ENCODE data around the gene ZNF701. TPM values are rescaled to one million over a fixed set of nuclear protein-coding genes. Genes with fewer than 3 reads are reported as not detected.
"Not testable (repeated sequence)": the region's sequence is repeated elsewhere in the genome, so short reads cannot be mapped to it uniquely, and the experiment has no call there.

The ZNF701 gene
- 9.7 TPM for polyA plus RNA-seq (2012; ENCODE audit: missing spikeins)

DNA sequence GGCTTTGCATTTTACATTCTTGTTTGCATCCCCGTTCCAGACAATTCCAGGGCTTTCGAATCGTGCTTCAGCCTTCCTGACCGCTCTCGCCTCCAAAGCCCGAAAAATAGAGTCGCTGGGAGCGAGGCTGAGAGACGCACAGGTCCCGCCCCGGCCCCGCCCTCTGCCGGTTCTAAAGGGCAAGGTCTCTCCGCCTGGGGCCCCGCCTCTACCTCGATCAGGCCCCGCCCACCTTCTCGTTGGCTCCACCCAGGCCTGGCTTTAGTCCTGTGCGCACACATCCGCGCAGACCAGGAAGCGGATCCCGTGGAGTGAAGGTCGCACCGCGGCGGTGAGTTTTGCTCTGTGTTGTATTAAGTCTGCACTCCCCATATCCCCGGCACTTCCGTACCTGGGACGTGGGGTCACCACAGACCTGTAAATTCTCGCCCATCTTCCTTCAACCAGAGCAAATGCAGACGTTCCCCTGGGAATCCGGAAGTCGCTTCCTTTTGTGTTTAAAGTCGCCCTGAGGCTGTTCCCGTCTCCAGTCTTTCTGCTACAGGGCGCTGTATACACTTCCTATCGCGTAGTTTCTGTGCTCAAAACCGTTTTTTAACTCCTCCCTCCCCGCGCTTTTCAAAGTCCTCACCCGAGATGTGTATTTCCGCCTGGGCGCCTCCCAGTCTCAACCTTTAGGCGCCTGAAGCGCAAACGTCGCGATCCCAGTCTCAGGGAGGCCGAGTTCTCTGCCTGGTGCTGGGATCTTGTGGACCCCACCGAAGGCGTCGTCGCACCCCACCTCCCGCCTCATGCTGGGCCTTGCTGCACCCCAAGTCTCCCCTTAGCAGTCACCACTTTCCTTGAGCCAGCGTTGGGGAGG lies at the start of gene ZNF701:
Gene ZNF701 (plus strand): TSS at position 288 of the 862 bp plus-strand sequence. CDS start 3,861 bp downstream, outside the sequence.
- no peak for FAIRE-seq
- peak; percentile 87 for TF ChIP-seq POLR2AphosphoS5 (IDR thresholded peaks at IDR 0.05; ENCODE audit: low read depth, low read length)
- peak; percentile 86 for TF ChIP-seq POLR2A (IDR thresholded peaks at IDR 0.05; ENCODE audit: low read depth, low read length)
- 0 out of 2 replicates have a peak, but pooled peaks have one; percentile 9 for TF ChIP-seq TAF1 (IDR thresholded peaks at IDR 0.05; ENCODE audit: borderline replicate concordance, low read depth, low read length)
- peak; percentile 72 for DNase-seq (ENCODE audit: insufficient read length)

GRCh38 chr19:52522551-52522950 lies 47.5 kb upstream of the ZNF701 start:
- no peak for TF ChIP-seq POLR2A (IDR thresholded peaks at IDR 0.05; ENCODE audit: low read depth, low read length)
- DNase-seq (ENCODE audit: insufficient read length) (no peak), FAIRE-seq (no peak)

DNA sequence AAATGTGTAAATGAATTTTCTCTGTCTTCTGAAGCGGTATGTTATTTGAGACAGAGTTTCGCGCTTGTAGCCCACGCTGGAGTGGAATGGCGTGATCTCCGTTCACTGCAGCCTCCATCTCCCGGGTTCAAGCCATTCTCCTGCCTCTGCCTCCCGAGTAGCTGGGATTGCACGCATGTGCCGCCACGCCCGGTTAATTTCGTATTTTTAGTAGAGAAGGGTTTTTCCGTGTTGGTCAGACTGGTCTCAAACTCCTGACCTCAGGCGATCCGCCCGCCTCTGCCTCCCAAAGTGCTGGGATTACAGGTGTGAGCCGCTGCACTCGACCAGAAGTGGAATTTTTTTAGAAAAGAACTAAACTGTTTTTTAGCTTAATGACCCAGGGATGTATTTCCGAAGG lies 46.0 kb upstream of the ZNF701 start:
- TF ChIP-seq POLR2A (IDR thresholded peaks at IDR 0.05; ENCODE audit: low read depth, low read length) (no peak), TAF1 (IDR thresholded peaks at IDR 0.05; ENCODE audit: borderline replicate concordance, low read depth, low read length) (no peak), POLR2AphosphoS5 (IDR thresholded peaks at IDR 0.05; ENCODE audit: low read depth, low read length) (no peak)
- FAIRE-seq (no peak), DNase-seq (ENCODE audit: insufficient read length) (no peak)

GRCh38 chr19:52527134-52527955 lies 42.7 kb upstream of the ZNF701 start, which contains the start of gene ZNF808:
Gene ZNF808 (plus strand): TSS chr19:52527668. CDS start chr19:52543285, 15,617 bp downstream.
- FAIRE-seq (peak; percentile 96), DNase-seq (ENCODE audit: insufficient read length) (peak; percentile 85)
- TF ChIP-seq TAF1 (IDR thresholded peaks at IDR 0.05; ENCODE audit: borderline replicate concordance, low read depth, low read length) (no peak), POLR2AphosphoS5 (IDR thresholded peaks at IDR 0.05; ENCODE audit: low read depth, low read length) (peak; percentile 80), POLR2A (IDR thresholded peaks at IDR 0.05; ENCODE audit: low read depth, low read length) (peak; percentile 65; the same call in 1 of the 2 replicates)

- DNase-seq (ENCODE audit: insufficient read length) (no peak), FAIRE-seq (no peak)
- TF ChIP-seq POLR2AphosphoS5 (IDR thresholded peaks at IDR 0.05; ENCODE audit: low read depth, low read length), result no peak
- no peak for TF ChIP-seq TAF1 (IDR thresholded peaks at IDR 0.05; ENCODE audit: borderline replicate concordance, low read depth, low read length)
- no peak for TF ChIP-seq POLR2A (IDR thresholded peaks at IDR 0.05; ENCODE audit: low read depth, low read length)
Measured at GRCh38 chr19:52527956-52528351, 42.1 kb upstream of the ZNF701 start.

GRCh38 chr19:52532480-52532879 lies 37.6 kb upstream of the ZNF701 start:
- no peak for FAIRE-seq
- DNase-seq (ENCODE audit: insufficient read length), result no peak

GRCh38 chr19:52533901-52534300 lies 36.2 kb upstream of the ZNF701 start:
- TF ChIP-seq TAF1 (IDR thresholded peaks at IDR 0.05; ENCODE audit: borderline replicate concordance, low read depth, low read length) (no peak), POLR2A (IDR thresholded peaks at IDR 0.05; ENCODE audit: low read depth, low read length) (no peak), POLR2AphosphoS5 (IDR thresholded peaks at IDR 0.05; ENCODE audit: low read depth, low read length) (no peak)
- FAIRE-seq (no peak), DNase-seq (ENCODE audit: insufficient read length) (no peak)

More at GRCh38 chr19:52532480-52532879, 37.6 kb upstream of the ZNF701 start:
- TF ChIP-seq TAF1 (IDR thresholded peaks at IDR 0.05; ENCODE audit: borderline replicate concordance, low read depth, low read length) (no peak), POLR2A (IDR thresholded peaks at IDR 0.05; ENCODE audit: low read depth, low read length) (no peak), POLR2AphosphoS5 (IDR thresholded peaks at IDR 0.05; ENCODE audit: low read depth, low read length) (no peak)

GRCh38 chr19:52535385-52535770 lies 34.7 kb upstream of the ZNF701 start:
- DNase-seq (ENCODE audit: insufficient read length); FAIRE-seq: not testable (repeated sequence)

DNA sequence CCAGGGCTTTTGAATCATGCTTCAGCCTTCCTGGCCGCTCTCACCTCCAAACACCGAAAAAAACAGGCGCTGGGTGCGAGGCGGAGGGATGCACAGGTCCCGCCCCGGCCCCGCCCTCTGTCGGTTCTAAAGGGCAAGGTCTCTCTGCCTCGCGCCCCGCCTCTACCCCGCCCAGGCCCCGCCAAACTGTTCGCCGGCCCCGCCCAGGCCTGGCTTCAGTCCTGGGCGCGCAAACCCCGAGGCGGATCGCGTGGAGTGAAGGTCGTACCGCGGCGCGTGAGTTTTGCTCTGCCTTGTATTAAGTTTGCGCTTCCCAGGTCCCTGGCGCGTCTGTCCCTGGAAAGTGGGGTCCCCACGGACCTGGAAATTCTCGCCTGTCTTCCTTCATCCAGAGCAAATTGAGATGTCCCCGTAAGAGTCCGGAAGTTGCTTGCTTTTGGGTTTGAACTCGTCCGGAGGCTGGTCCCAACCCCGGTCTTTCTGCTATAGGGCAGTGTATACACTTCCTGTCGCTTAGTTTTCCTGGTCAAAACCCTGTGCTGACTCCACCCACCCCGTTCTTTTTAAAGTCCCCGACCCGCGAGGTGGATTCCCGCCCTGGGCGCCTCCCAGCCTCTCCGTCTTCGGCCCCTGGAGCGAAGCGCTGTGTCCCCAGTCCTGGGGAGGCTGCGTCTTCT lies 34.2 kb upstream of the ZNF701 start:
- TF ChIP-seq POLR2AphosphoS5 (IDR thresholded peaks at IDR 0.05; ENCODE audit: low read depth, low read length) (peak; percentile 80), TAF1 (IDR thresholded peaks at IDR 0.05; ENCODE audit: borderline replicate concordance, low read depth, low read length) (no peak; the same call in none of the 2 replicates), POLR2A (IDR thresholded peaks at IDR 0.05; ENCODE audit: low read depth, low read length) (peak; percentile 76; the same call in 1 of the 2 replicates)
- DNase-seq (ENCODE audit: insufficient read length), result peak; percentile 47
- peak; percentile 76 for FAIRE-seq

DNA sequence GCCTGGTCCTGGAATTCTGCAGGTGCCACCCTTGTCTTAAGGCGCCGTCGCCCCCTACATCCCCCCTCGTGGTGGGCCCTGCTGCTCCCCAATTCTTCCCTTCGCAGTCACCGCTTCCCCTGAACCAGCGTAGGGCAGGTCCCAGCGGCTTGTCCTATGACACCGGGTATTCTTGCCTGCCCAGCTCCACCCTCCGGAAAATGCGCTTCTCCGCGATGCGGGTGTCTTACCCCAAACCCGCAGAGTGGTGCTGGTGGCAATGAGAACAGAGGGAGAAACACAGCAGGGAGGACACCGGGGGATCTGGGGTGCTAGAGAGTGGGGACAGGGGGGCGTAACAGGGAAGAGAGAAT lies 33.7 kb upstream of the ZNF701 start:
- TF ChIP-seq POLR2A (IDR thresholded peaks at IDR 0.05; ENCODE audit: low read depth, low read length) (no peak), TAF1 (IDR thresholded peaks at IDR 0.05; ENCODE audit: borderline replicate concordance, low read depth, low read length) (no peak), POLR2AphosphoS5 (IDR thresholded peaks at IDR 0.05; ENCODE audit: low read depth, low read length) (no peak)
- FAIRE-seq (no peak), DNase-seq (ENCODE audit: insufficient read length) (no peak)

- FAIRE-seq; DNase-seq (ENCODE audit: insufficient read length): not testable (repeated sequence)
Measured at GRCh38 chr19:52538815-52539214, 31.3 kb upstream of the ZNF701 start.

DNA sequence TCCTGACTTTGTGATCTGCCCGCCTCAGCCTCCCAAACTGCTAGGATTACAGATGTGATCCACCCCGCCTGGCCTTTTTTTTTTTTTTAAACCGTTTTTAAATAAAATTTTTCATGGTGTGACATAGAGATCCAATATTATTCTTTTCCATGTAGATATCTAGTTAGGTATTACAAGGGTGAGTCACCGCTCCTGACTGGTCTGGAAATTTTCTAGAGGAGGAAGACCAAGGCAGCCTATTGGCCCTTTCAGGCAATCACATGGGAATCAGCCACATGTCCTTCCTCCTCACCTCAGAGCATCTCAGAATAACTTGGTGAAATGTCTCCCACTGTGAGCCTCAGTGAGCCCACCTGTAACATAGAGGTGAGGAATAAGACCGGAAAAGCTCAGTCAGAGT lies 28.9 kb upstream of the ZNF701 start:
- FAIRE-seq; DNase-seq (ENCODE audit: insufficient read length): not testable (repeated sequence)

Measured in GM12892 (cell line).